Suprapubic skin (tissue), 4 donors: Measurements from ENCODE around the gene PIGK.

ENCODE experiments used
- POLR2A ChIP-seq, 2 donors: fragments of 450-650 bp; IDR thresholded peaks; one replicate each; pipeline ENCODE4 v1.6.1; 2017; ENCODE audit warnings: antibody characterized with exemption in 2 of 2, mild to moderate bottlenecking in 2 of 2, moderate library complexity in 2 of 2
- POLR2AphosphoS5 ChIP-seq, 3 donors: sonication (generic); formaldehyde crosslinking; IDR thresholded peaks; one replicate each; pipeline ENCODE4 v1.6.1; 2017; ENCODE audit warnings: antibody characterized with exemption in 3 of 3
- TF ChIP-seq, protein P1 (sequence below), 2 donors: fragments of 200-600 bp in 1 of 2; fragments of 450-650 bp in 1 of 2; sonication (generic) in 1 of 2; IDR thresholded peaks; one replicate each; pipeline ENCODE4 v1.5.1; 2016 to 2019; ENCODE audit warnings: antibody characterized with exemption in 2 of 2, mild to moderate bottlenecking in 1 of 2, moderate library complexity in 1 of 2

DNA sequence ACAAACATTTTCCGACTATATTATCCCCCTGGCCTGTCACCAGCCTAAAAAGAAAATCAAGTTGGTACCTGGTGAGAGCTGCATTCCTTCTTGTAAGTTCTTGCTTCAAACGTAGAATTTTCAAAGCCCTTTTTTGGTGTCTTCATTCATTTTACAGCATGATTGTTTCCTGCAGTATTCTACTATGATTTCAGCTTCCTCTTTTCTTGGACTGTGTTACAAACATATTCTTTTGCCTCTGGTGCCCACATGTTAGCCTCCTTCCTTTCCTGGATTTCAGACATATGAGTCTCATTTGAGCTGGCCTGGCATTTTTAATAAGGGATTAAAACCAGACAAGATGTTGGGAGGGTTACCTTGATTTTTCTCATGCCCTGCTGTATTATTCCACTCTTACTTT lies 142.5 kb downstream of the PIGK start:
- TF ChIP-seq POLR2A (IDR thresholded peaks at IDR 0.05) (no peak), POLR2AphosphoS5 (IDR thresholded peaks at IDR 0.05) (no peak)
- TF ChIP-seq, protein P1, sequence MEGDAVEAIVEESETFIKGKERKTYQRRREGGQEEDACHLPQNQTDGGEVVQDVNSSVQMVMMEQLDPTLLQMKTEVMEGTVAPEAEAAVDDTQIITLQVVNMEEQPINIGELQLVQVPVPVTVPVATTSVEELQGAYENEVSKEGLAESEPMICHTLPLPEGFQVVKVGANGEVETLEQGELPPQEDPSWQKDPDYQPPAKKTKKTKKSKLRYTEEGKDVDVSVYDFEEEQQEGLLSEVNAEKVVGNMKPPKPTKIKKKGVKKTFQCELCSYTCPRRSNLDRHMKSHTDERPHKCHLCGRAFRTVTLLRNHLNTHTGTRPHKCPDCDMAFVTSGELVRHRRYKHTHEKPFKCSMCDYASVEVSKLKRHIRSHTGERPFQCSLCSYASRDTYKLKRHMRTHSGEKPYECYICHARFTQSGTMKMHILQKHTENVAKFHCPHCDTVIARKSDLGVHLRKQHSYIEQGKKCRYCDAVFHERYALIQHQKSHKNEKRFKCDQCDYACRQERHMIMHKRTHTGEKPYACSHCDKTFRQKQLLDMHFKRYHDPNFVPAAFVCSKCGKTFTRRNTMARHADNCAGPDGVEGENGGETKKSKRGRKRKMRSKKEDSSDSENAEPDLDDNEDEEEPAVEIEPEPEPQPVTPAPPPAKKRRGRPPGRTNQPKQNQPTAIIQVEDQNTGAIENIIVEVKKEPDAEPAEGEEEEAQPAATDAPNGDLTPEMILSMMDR (IDR thresholded peaks at IDR 0.05): no peak
